EH (cell line): Measurements from ENCODE around the gene XYLT1.
"Not testable (repeated sequence)": the region's sequence is repeated elsewhere in the genome, so short reads cannot be mapped to it uniquely, and the experiment has no call there.

ENCODE experiments used
- DNase-seq: peaks from one replicate; pipeline ENCODE4 v3.0.0-alpha.2; 2015; ENCODE audit warnings: low read depth

Gene XYLT1

GRCh38 chr16:17307504-17307903, 163.3 kb downstream of the XYLT1 start:
- DNase-seq: no peak

GRCh38 chr16:17306745-17307144, 164.0 kb downstream of the XYLT1 start:
- DNase-seq: no peak

- not testable (repeated sequence) for DNase-seq
Observed at GRCh38 chr16:17306211-17306610, 164.5 kb downstream of the XYLT1 start.

GRCh38 chr16:17305694-17306093, 165.1 kb downstream of the XYLT1 start:
- DNase-seq: no peak

GRCh38 chr16:17304491-17305119, 166.2 kb downstream of the XYLT1 start:
- no peak for DNase-seq

- no peak for DNase-seq
Observed at GRCh38 chr16:17304106-17304490, 166.7 kb downstream of the XYLT1 start.

GRCh38 chr16:17303101-17303500, 167.7 kb downstream of the XYLT1 start:
- no peak for DNase-seq

GRCh38 chr16:17302620-17303019, 168.1 kb downstream of the XYLT1 start:
- DNase-seq: peak; percentile 42

- DNase-seq: no peak
Observed at GRCh38 chr16:17302214-17302613, 168.5 kb downstream of the XYLT1 start.

GRCh38 chr16:17301593-17302135, 169.1 kb downstream of the XYLT1 start:
- no peak for DNase-seq

- no peak for DNase-seq
Observed at GRCh38 chr16:17301184-17301583, 169.6 kb downstream of the XYLT1 start.

GRCh38 chr16:17299790-17300189, 171.0 kb downstream of the XYLT1 start:
- DNase-seq: peak; percentile 29

- DNase-seq: no peak
Observed at GRCh38 chr16:17298238-17298637, 172.5 kb downstream of the XYLT1 start.

- DNase-seq: no peak
Observed at GRCh38 chr16:17296431-17296830, 174.3 kb downstream of the XYLT1 start.

GRCh38 chr16:17295948-17296347, 174.8 kb downstream of the XYLT1 start:
- DNase-seq: no peak

- DNase-seq: no peak
Observed at GRCh38 chr16:17294856-17295255, 175.9 kb downstream of the XYLT1 start.

GRCh38 chr16:17293813-17294558, 176.8 kb downstream of the XYLT1 start:
- DNase-seq: no peak

- no peak for DNase-seq
Observed at GRCh38 chr16:17291289-17291688, 179.5 kb downstream of the XYLT1 start.

GRCh38 chr16:17289674-17290635, 180.8 kb downstream of the XYLT1 start:
- DNase-seq: no peak

GRCh38 chr16:17289050-17289449, 181.7 kb downstream of the XYLT1 start:
- DNase-seq: no peak

- DNase-seq: no peak
Observed at GRCh38 chr16:17287166-17287800, 183.5 kb downstream of the XYLT1 start.

- DNase-seq: no peak
Observed at GRCh38 chr16:17286443-17286842, 184.3 kb downstream of the XYLT1 start.
